Right lobe of liver (tissue), 6 donors: Measurements from ENCODE around the gene CEP70. TPM values are rescaled to one million over a fixed set of nuclear protein-coding genes. Genes with fewer than 3 reads are reported as not detected.
"Not testable (repeated sequence)": the region's sequence is repeated elsewhere in the genome, so short reads cannot be mapped to it uniquely, and the experiment has no call there.

Experiments used
- ATAC-seq, 4 donors: fragments of 200-7000 bp; cut with Tn5 transposase; one replicate each; pipeline ENCODE4 v1.9.1; 2020; ENCODE audit warnings: mild to moderate bottlenecking in 4 of 4, moderate library complexity in 4 of 4
- DNase-seq, 3 donors: peaks; one replicate each; pipeline ENCODE4 v3.0.0-alpha.2; 2020
- H3K27ac ChIP-seq, 3 donors: fragments of 200-600 bp; one replicate each; pipeline ENCODE4 v1.8.0; 2022
- H3K27me3 ChIP-seq, 2 donors: fragments of 200-600 bp; one replicate each; pipeline ENCODE4 v1.8.0; 2022
- H3K36me3 ChIP-seq, 4 donors: fragments of 200-600 bp; sonication (generic) in 1 of 4; one replicate each; pipeline versions ENCODE4 v1.5.1 to v1.8.0; 2017 to 2022; ENCODE audit warnings: control low read depth in 1 of 4
- H3K4me1 ChIP-seq, 4 donors: fragments of 200-600 bp; sonication (generic) in 1 of 4; one replicate each; pipeline versions ENCODE4 v1.5.1 to v1.8.0; 2017 to 2022; ENCODE audit warnings: control low read depth in 1 of 4
- H3K4me3 ChIP-seq, 3 donors: fragments of 200-600 bp; one replicate each; pipeline ENCODE4 v1.8.0; 2022
- H3K9me3 ChIP-seq, 4 donors: fragments of 200-600 bp; sonication (generic) in 1 of 4; one replicate each; pipeline versions ENCODE4 v1.5.1 to v1.8.0; 2017 to 2022; ENCODE audit warnings: control low read depth in 1 of 4
- CTCF ChIP-seq, 4 donors: fragments of 200-600 bp in 3 of 4; fragments of 450-650 bp in 1 of 4; IDR thresholded peaks; one replicate each; pipeline versions ENCODE4 v1.5.1 to v1.8.0; 2016 to 2022; ENCODE audit warnings: antibody characterized with exemption in 4 of 4, mild to moderate bottlenecking in 2 of 4
- POLR2A ChIP-seq: fragments of 450-650 bp; IDR thresholded peaks from one replicate; pipeline ENCODE4 v1.6.1; 2017; ENCODE audit warnings: antibody characterized with exemption, mild to moderate bottlenecking
- WGBS: methylation state at CpG from one replicate; pipeline ENCODE4 v1.1.6; 2018; ENCODE audit warnings: low coverage, low lambda C conversion rate; ENCODE audit not compliant: insufficient coverage; ENCODE audit errors: missing lambda C conversion rate; 5-methylcytosine and 5-hydroxymethylcytosine counted together
- intact Hi-C, 2 donors: fragments of 100-400 bp; cut with DNase I; formaldehyde crosslinking; loops; one replicate each; pipeline versions ENCODE4 v1.11.2 to v1.14.1; 2022
- total RNA-seq, 6 experiments: library from RNA; depleted of rRNA in 2 of 6; stranded (reverse); fragments of >200 nt in 2 of 6; fragmentation: NEBNext Ultra II Directional in 3 of 6; extraction: Animal tissue kit (Norgen Biotek cat#: 25700) in 3 of 6; gene quantifications; one replicate each; pipeline versions ENCODE4 v1.1.0 to v1.2.4, GENCODE V29; 2016 to 2023
- donor health status: DM: no; HTN: yes; CAD: no.
- donor health status: DM: no; HTN: no; CAD: no.
- donor health status: DM: no; HTN: no; CAD: no.
- donor health status: DM: no; HTN: yes; CAD: no.
- donor health status: DM: no; HTN: yes; CAD: no.

CEP70 gene
- total RNA-seq, 6 experiments from 2014 or later, result 13.8 to 26.7 (median 21.4) TPM

- H3K4me3 ChIP-seq, result no peak overlapping the region
- H3K4me1 ChIP-seq, result no peaks in the 10 kb centered on the region
- TF ChIP-seq CTCF (IDR thresholded peaks at IDR 0.05) (no peak), POLR2A (no peak)
- no peaks in the 10 kb centered on the region for H3K27me3 ChIP-seq
- ATAC-seq (no peak), DNase-seq (no peak)
- H3K36me3 ChIP-seq, result no peaks in the 10 kb centered on the region
- no peaks in the 10 kb centered on the region for H3K9me3 ChIP-seq
- intact Hi-C loops, result no loop called here
- no peak overlapping the region for H3K27ac ChIP-seq
- WGBS, result 62% methylated on average over 7 of the region's 13 CpGs
These were observed 138.0 kb downstream of the CEP70 start for GRCh38 chr3:138455801-138456716.

GRCh38 chr3:138453940-138454339 is 140.1 kb downstream of the CEP70 start:
- DNase-seq, H3K27me3 ChIP-seq, H3K4me3 ChIP-seq, intact Hi-C loops, H3K27ac ChIP-seq, H3K36me3 ChIP-seq, H3K4me1 ChIP-seq, ATAC-seq, H3K9me3 ChIP-seq: not testable (repeated sequence)
- 72% methylated on average over 7 of the region's 8 CpGs for WGBS

DNA sequence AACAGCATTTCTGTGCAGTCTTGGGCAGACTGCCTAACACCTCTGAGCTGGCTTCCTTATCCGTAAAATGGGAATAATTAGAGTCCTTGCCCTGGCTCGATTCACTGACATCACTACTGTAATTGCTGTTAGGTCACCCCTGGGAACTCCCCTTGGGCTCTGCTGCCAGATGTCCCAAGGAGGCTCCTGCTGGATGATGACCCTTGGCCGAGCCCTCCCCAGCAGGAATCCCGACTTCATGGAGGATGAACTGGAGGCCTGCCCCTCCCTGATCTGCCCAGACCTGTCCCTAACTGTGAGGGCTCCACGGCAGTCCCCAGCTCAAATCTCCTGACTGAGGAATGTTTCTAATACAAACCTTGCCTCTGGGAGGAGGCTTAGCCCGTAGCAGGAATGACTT is 141.6 kb downstream of the CEP70 start:
- DNase-seq, result peak in 1 of 3 donors; percentile 18
- no peak overlapping the region for H3K4me3 ChIP-seq
- H3K4me1 ChIP-seq, result no peaks in the 10 kb centered on the region
- no peaks in the 10 kb centered on the region for H3K36me3 ChIP-seq
- no peaks in the 10 kb centered on the region for H3K27me3 ChIP-seq
- no peak overlapping the region for H3K27ac ChIP-seq
- WGBS, result 69% methylated on average over 2 of the region's 6 CpGs
- intact Hi-C loops, result no loop called here
- TF ChIP-seq POLR2A, result no peak
- ATAC-seq, result no peak
- no peaks in the 10 kb centered on the region for H3K9me3 ChIP-seq

DNA sequence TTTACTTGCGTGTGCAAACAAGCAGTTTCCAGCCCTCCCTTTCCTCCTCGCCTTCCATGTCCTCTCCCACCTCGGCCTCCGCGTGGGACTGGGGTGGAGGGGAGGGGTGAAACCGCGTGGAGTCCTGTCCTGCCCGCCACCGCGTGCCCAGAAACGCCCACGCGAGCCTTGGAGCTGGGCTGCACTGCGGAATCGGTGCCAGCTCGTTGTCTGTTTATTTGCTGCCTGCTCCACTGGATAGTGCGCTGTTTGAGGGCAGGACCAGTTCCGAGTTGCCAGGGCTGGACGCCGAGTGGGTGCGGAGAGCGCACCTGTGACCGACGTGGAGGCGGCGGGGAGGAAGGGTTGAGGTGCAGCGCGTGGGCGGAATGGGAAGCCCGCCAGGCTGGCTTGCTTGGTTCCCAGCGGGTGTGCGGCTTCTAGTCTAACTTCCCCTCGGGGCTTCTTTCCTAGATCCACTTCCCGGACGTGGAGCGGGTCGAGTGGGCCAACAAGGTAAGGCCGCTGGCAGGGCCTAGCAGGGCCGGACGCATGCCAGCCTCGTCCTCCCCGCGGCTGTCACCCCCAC is 142.4 kb downstream of the CEP70 start:
- ATAC-seq, result no peak
- no peaks in the 10 kb centered on the region for H3K9me3 ChIP-seq
- 86% methylated on average over 7 of the region's 43 CpGs for WGBS
- H3K27me3 ChIP-seq, result no peaks in the 10 kb centered on the region
- no peaks in the 10 kb centered on the region for H3K4me1 ChIP-seq
- no peak overlapping the region for H3K27ac ChIP-seq
- H3K36me3 ChIP-seq, result no peaks in the 10 kb centered on the region
- intact Hi-C loops, result no loop called here
- peak in 1 of 3 donors; percentile 36 for DNase-seq
- H3K4me3 ChIP-seq, result no peak overlapping the region
- TF ChIP-seq POLR2A, result no peak

DNA sequence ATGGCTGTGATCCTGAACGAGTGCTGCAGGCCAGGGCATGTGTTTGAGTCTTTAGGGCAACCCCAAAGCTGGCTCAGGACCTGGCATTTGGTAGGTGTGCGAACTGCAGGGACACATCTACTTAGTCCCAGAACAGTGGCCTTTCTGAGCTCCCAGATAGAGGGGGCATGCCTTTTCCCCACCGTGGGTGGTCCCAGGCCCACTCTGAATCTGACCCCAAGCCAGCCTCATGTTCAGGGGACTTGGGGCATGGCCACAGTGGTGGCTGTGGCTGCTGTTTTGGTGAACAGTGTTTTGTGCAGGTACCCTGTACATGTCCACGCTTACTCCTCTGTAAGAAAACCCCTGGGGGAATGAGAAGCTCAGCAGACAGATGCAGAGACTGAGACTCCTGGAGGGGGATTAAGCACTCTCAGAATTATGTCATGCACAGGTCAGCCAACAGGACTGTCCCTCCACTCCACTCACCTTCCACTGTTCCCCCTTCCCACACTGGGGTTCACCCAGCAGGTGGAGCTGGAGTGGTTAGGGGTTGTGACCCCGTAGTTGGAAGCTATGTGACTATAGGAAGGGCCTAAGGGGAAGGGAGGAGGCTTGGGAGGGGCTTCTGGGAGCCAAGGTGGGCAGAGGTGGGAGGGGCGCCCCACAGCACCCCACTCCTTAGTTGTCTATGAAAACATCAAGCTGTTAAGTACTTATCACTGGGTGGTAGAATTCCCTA is 143.2 kb downstream of the CEP70 start:
- intact Hi-C loops, result no loop called here
- DNase-seq (no peak), ATAC-seq (peak in 1 of 4 donors; percentile 12)
- Histone ChIP-seq H3K27ac (no peak overlapping the region), H3K4me3 (no peak overlapping the region), H3K9me3 (no peaks in the 10 kb centered on the region), H3K27me3 (no peaks in the 10 kb centered on the region), H3K4me1 (no peaks in the 10 kb centered on the region), H3K36me3 (no peaks in the 10 kb centered on the region)
- TF ChIP-seq CTCF (IDR thresholded peaks at IDR 0.05) (no peak), POLR2A (no peak)
- WGBS, result 50% methylated on average over 2 of the region's 6 CpGs
